Measurements from ENCODE around the gene SLC47A2. TPM values are rescaled to one million over a fixed set of nuclear protein-coding genes. Genes with fewer than 3 reads are reported as not detected.

The SLC47A2 gene
- total RNA-seq, 2 experiments from 2014 or later = not detected

DNA sequence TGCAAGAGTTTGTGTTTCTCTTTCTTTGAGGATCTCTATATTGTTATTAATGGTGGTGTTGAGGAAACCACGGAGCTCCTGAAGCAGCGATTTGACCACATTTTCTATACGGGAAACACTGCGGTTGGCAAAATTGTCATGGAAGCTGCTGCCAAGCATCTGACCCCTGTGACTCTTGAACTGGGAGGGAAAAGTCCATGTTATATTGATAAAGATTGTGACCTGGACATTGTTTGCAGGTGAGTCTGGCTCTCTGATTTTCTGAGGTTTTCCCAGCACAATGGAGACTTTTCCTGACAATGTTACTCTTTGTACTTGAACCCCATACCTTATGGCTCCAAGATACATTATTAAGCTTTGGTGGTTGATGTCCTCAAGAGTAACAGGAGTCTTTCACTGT is 60.0 kb downstream of the SLC47A2 start:
- intact Hi-C loops (cut with micrococcal nuclease; ENCODE audit: unreplicated experiment) = no loop called here
- peak overlapping the region; percentile 8 for H3K27ac ChIP-seq (ENCODE audit: low read depth, low read length, poor library complexity, severe bottlenecking)
- ChIA-PET CTCF (ENCODE audit: unreplicated experiment) (no interaction called here), POLR2A (interaction anchor here (1.0 to 1.6 kb wide), 3 partner anchors 8 to 18 kb away, joined by 3 to 8 read pairs (median 3); partner anchors contain the start of gene ALDH3A2)
- H3K79me2 ChIP-seq (ENCODE audit: insufficient read depth, low read depth, low read length) = peaks cover 4% of the 10 kb centered on the region; the same call in 1 of the 2 replicates
- no peaks in the 10 kb centered on the region for H3K9me3 ChIP-seq (ENCODE audit: low read length)
- H3K36me3 ChIP-seq (ENCODE audit: insufficient read depth, low read length) = peaks cover 68% of the 10 kb centered on the region
- no peak overlapping the region for H3K4me3 ChIP-seq (ENCODE audit: low read depth, low read length, poor library complexity, severe bottlenecking)
- TF ChIP-seq, protein P1, sequence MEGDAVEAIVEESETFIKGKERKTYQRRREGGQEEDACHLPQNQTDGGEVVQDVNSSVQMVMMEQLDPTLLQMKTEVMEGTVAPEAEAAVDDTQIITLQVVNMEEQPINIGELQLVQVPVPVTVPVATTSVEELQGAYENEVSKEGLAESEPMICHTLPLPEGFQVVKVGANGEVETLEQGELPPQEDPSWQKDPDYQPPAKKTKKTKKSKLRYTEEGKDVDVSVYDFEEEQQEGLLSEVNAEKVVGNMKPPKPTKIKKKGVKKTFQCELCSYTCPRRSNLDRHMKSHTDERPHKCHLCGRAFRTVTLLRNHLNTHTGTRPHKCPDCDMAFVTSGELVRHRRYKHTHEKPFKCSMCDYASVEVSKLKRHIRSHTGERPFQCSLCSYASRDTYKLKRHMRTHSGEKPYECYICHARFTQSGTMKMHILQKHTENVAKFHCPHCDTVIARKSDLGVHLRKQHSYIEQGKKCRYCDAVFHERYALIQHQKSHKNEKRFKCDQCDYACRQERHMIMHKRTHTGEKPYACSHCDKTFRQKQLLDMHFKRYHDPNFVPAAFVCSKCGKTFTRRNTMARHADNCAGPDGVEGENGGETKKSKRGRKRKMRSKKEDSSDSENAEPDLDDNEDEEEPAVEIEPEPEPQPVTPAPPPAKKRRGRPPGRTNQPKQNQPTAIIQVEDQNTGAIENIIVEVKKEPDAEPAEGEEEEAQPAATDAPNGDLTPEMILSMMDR (conservative IDR thresholded peaks at IDR 0.05; ENCODE audit: low read length) = no peak
- no peak for TF ChIP-seq EZH2phosphoT487 (IDR thresholded peaks at IDR 0.05; ENCODE audit: borderline replicate concordance, low read depth, low read length)
- no peaks in the 10 kb centered on the region for H4K20me1 ChIP-seq (ENCODE audit: insufficient read depth, low read length)
- peak overlapping the region; percentile 25; the same call in 1 of the 2 replicates for H3K4me2 ChIP-seq (ENCODE audit: low read length)
- no peaks in the 10 kb centered on the region for H3K9me2 ChIP-seq (ENCODE audit: insufficient read depth, low read length)
- no TSS peak for BruUV-seq (replicated peaks)
- no peak for DNase-seq (ENCODE audit: low spot score)
- no peak overlapping the region for H2AFZ ChIP-seq (ENCODE audit: low read length)
- peaks cover 11% of the 10 kb centered on the region for H3K4me1 ChIP-seq (ENCODE audit: insufficient read depth, low read length, poor library complexity, severe bottlenecking)

DNA sequence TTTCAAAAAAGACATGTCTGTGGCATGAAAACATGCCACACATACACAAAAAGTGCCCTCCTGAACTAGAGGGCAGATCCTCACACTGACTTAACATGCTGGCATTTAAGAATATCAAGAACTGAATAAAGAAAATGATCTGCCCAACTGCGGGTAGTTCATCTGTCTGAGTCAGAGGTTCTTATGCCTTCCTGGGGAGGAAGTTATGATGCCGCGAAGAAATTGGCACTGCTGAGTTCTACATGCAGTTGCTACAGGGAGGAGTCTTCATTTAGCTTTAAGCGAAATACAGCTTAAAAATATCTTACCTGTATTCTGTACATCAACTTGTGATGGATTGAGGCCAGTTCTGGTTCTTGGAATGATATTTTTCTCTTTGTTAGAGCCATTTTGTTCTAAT is 61.5 kb downstream of the SLC47A2 start:
- no peaks in the 10 kb centered on the region for H4K20me1 ChIP-seq (ENCODE audit: insufficient read depth, low read length)
- no peaks in the 10 kb centered on the region for H3K9me2 ChIP-seq (ENCODE audit: insufficient read depth, low read length)
- H3K4me1 ChIP-seq (ENCODE audit: insufficient read depth, low read length, poor library complexity, severe bottlenecking) = peaks cover 25% of the 10 kb centered on the region
- no peak overlapping the region for H3K4me3 ChIP-seq (ENCODE audit: low read depth, low read length, poor library complexity, severe bottlenecking)
- H3K4me2 ChIP-seq (ENCODE audit: low read length) = no peak overlapping the region
- peaks cover 16% of the 10 kb centered on the region; the same call in 1 of the 2 replicates for H3K79me2 ChIP-seq (ENCODE audit: insufficient read depth, low read depth, low read length)
- no peak overlapping the region for H2AFZ ChIP-seq (ENCODE audit: low read length)
- peaks cover 69% of the 10 kb centered on the region for H3K36me3 ChIP-seq (ENCODE audit: insufficient read depth, low read length)
- BruUV-seq (replicated peaks) = no TSS peak
- ChIA-PET POLR2A (no interaction called here), CTCF (ENCODE audit: unreplicated experiment) (no interaction called here)
- DNase-seq (ENCODE audit: low spot score) = no peak
- TF ChIP-seq EZH2phosphoT487 (IDR thresholded peaks at IDR 0.05; ENCODE audit: borderline replicate concordance, low read depth, low read length) = no peak
- TF ChIP-seq, protein P1 (conservative IDR thresholded peaks at IDR 0.05; ENCODE audit: low read length) = no peak
- H3K27ac ChIP-seq (ENCODE audit: low read depth, low read length, poor library complexity, severe bottlenecking) = no peak overlapping the region
- intact Hi-C loops (cut with micrococcal nuclease; ENCODE audit: unreplicated experiment) = no loop called here
- no peaks in the 10 kb centered on the region for H3K9me3 ChIP-seq (ENCODE audit: low read length)

DNA sequence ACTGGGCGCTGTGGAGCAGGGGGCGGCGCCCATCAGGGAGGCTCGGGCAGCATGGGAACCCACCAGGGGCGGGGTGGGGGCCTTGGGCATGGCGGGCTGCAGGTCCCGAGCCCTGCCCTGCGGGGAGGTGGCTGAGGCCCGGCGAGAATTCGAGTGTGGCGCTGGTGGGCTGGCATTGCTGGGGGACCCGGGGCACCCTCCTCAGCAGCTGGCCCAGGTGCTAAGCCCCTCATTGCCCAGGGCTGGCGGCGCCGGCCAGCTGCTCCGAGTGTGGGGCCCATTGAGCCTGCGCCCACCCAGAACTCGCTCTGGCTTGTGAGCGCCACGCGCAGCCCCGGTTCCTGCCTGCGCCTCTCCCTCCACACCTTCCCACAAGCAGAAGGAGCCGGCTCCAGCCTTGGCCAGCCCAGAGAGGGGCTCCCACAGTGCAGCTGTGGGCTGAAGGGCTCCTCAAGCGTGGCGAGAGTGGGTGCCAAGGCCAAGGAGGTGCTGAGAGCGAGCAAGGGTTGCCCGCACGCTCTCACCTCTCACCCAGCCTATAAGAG is 62.0 kb downstream of the SLC47A2 start:
- no peak for DNase-seq (ENCODE audit: low spot score)
- CTCF ChIA-PET (ENCODE audit: unreplicated experiment) = no interaction called here
- no peak overlapping the region for H3K27ac ChIP-seq (ENCODE audit: low read depth, low read length, poor library complexity, severe bottlenecking)
- no peak for TF ChIP-seq EZH2phosphoT487 (IDR thresholded peaks at IDR 0.05; ENCODE audit: borderline replicate concordance, low read depth, low read length)
- TF ChIP-seq, protein P1 (conservative IDR thresholded peaks at IDR 0.05; ENCODE audit: low read length) = no peak
- H2AFZ ChIP-seq (ENCODE audit: low read length) = no peak overlapping the region
- peaks cover 21% of the 10 kb centered on the region for H3K79me2 ChIP-seq (ENCODE audit: insufficient read depth, low read depth, low read length)
- no peak overlapping the region for H3K4me3 ChIP-seq (ENCODE audit: low read depth, low read length, poor library complexity, severe bottlenecking)
- intact Hi-C loops (cut with micrococcal nuclease; ENCODE audit: unreplicated experiment) = no loop called here
- H4K20me1 ChIP-seq (ENCODE audit: insufficient read depth, low read length) = no peaks in the 10 kb centered on the region
- no peaks in the 10 kb centered on the region for H3K9me2 ChIP-seq (ENCODE audit: insufficient read depth, low read length)
- H3K9me3 ChIP-seq (ENCODE audit: low read length) = no peaks in the 10 kb centered on the region
- peaks cover 69% of the 10 kb centered on the region for H3K36me3 ChIP-seq (ENCODE audit: insufficient read depth, low read length)
- no TSS peak for BruUV-seq (replicated peaks)
- no peak overlapping the region for H3K4me2 ChIP-seq (ENCODE audit: low read length)
- peaks cover 29% of the 10 kb centered on the region for H3K4me1 ChIP-seq (ENCODE audit: insufficient read depth, low read length, poor library complexity, severe bottlenecking)
- POLR2A ChIA-PET = no interaction called here

Measured in OCI-LY7 (cell line).